Pancreas (tissue), 10 donors: ENCODE data around the gene DDX5. TPM values are rescaled to one million over a fixed set of nuclear protein-coding genes. Genes with fewer than 3 reads are reported as not detected.

Experiments used
- ATAC-seq, 4 donors: fragments of 200-7000 bp; cut with Tn5 transposase; one replicate each; pipeline versions ENCODE4 v1.8.0 to v1.9.1; 2020; ENCODE audit warnings: mild to moderate bottlenecking in 4 of 4, moderate library complexity in 4 of 4
- DNase-seq, 6 donors: peaks; one replicate each; pipeline ENCODE4 v3.0.0-alpha.2; 2020
- FAIRE-seq: peaks from 2 replicates; lab custom pipeline; 2012; peaks lifted over from hg19 to GRCh38; lab: Jason Lieb, UNC
- H3K27ac ChIP-seq, 4 donors: fragments of 200-600 bp; sonication (generic); 1 replicate in 3 of 4; 2 replicates in 1 of 4; pipeline versions ENCODE4 v1.5.0 to v1.8.0; 2020
- H3K27me3 ChIP-seq, 4 donors: fragments of 200-600 bp; one replicate each; pipeline ENCODE4 v1.8.0; 2021
- H3K36me3 ChIP-seq, 3 donors: fragments of 200-600 bp; sonication (generic) in 1 of 3; one replicate each; pipeline versions ENCODE4 v1.5.0 to v1.8.0; 2020 to 2021
- H3K4me1 ChIP-seq, 3 donors: fragments of 200-600 bp; one replicate each; pipeline ENCODE4 v1.8.0; 2021
- H3K4me3 ChIP-seq, 4 donors: fragments of 200-600 bp; sonication (generic) in 2 of 4; one replicate each; pipeline versions ENCODE4 v1.5.0 to v1.8.0; 2020 to 2021
- H3K9me3 ChIP-seq, 4 donors: fragments of 200-600 bp; one replicate each; pipeline ENCODE4 v1.8.0; 2021
- CTCF ChIP-seq, 4 donors: fragments of 200-600 bp; sonication (generic) in 3 of 4; IDR thresholded peaks; one replicate each; pipeline versions ENCODE4 v1.5.0 to v1.8.0; 2021; ENCODE audit warnings: antibody characterized with exemption in 4 of 4
- WGBS, 2 donors: extraction: QIAGEN DNeasy Blood & Tissue Kit; methylation state at CpG; one replicate each; pipeline ENCODE4 v1.1.7; 2013; 5-methylcytosine and 5-hydroxymethylcytosine counted together
- intact Hi-C, 3 donors: fragments of 100-400 bp; cut with DNase I; formaldehyde crosslinking; loops; one replicate each; pipeline versions ENCODE4 v1.11.1 to v1.14.2; 2022
- polyA plus RNA-seq, 2 donors: library from polyadenylated mRNA; stranded (reverse); fragments of 200-250 nt; gene quantifications; one replicate each; pipeline ENCODE4 v1.2.3, GENCODE V29; 2013
- total RNA-seq, 6 donors: library from RNA; stranded (reverse); fragmentation: NEBNext Ultra II Directional in 4 of 6; extraction: Animal tissue kit (Norgen Biotek cat#: 25700) in 4 of 6; gene quantifications; one replicate each; pipeline versions ENCODE4 v1.2.1 to v1.2.4, GENCODE V29; 2021 to 2023
- donor health status: healthy with polysubstance abuse.
- donor health status: DM: no; HTN: no; CAD: no; lungs with moderate emphysema.
- donor health status: DM: no; HTN: no; CAD: no.
- donor health status: control.
- donor health status: control.
- donor health status: Bipolar disorder and iron deficiency.
- donor health status: DM: yes; HTN: yes; CAD: no.
- donor health status: DM: no; HTN: no; CAD: no.
- donor health status: DM: no; HTN: no; CAD: no.
- donor health status: DM: yes; HTN: yes; CAD: no.

The DDX5 gene
- total and polyA plus RNA-seq, 8 donors = 145 to 398 (median 229) TPM

GRCh38 chr17:64536913-64537312, 30.8 kb upstream of the DDX5 start:
- no peaks in the 10 kb centered on the region for H3K27me3 ChIP-seq
- peaks cover 0 to 48% (median 26%) of the 10 kb centered on the region in 3 donors for H3K36me3 ChIP-seq
- intact Hi-C loops = no loop called here
- no peak overlapping the region for H3K27ac ChIP-seq
- 84 to 89% methylated on average over 2 of the region's 2 CpGs for WGBS, 2 donors
- no peaks in the 10 kb centered on the region for H3K9me3 ChIP-seq
- no peak for DNase-seq
- FAIRE-seq = no peak
- ATAC-seq = no peak
- TF ChIP-seq CTCF (IDR thresholded peaks at IDR 0.05) = no peak
- no peaks in the 10 kb centered on the region for H3K4me1 ChIP-seq
- no peak overlapping the region for H3K4me3 ChIP-seq

- no peak for TF ChIP-seq CTCF (IDR thresholded peaks at IDR 0.05)
- no peak for FAIRE-seq
- intact Hi-C loops = no loop called here
Observed at GRCh38 chr17:64535357-64535756, 29.3 kb upstream of the DDX5 start.

GRCh38 chr17:64534187-64534586, 28.1 kb upstream of the DDX5 start:
- Histone ChIP-seq H3K9me3 (no peaks in the 10 kb centered on the region), H3K4me3 (no peak overlapping the region), H3K36me3 (peaks cover 7 to 70% (median 41%) of the 10 kb centered on the region in 3 donors), H3K4me1 (peaks cover 0 to 6% (median 0%) of the 10 kb centered on the region in 3 donors), H3K27ac (no peak overlapping the region), H3K27me3 (no peaks in the 10 kb centered on the region)
- WGBS, 2 donors = 88 to 92% methylated on average over 3 of the region's 3 CpGs
- FAIRE-seq = no peak
- ATAC-seq = peak in 3 of 4 donors; percentile 23 to 43 (median 27)
- intact Hi-C loops = no loop called here
- DNase-seq = no peak
- TF ChIP-seq CTCF (IDR thresholded peaks at IDR 0.05) = no peak

More at GRCh38 chr17:64535357-64535756, 29.3 kb upstream of the DDX5 start:
- Histone ChIP-seq H3K4me1 (peaks cover 0 to 6% (median 0%) of the 10 kb centered on the region in 3 donors), H3K9me3 (no peaks in the 10 kb centered on the region), H3K27me3 (no peaks in the 10 kb centered on the region), H3K36me3 (peaks cover 0 to 58% (median 33%) of the 10 kb centered on the region in 3 donors), H3K4me3 (no peak overlapping the region), H3K27ac (no peak overlapping the region)
- DNase-seq (no peak), ATAC-seq (no peak)
- 80 to 82% methylated on average over 6 of the region's 6 CpGs for WGBS, 2 donors

- peaks cover 8 to 72% (median 46%) of the 10 kb centered on the region in 3 donors for H3K36me3 ChIP-seq
- ATAC-seq = no peak
- H3K27ac ChIP-seq = no peak overlapping the region
- 89% methylated on average over 2 of the region's 2 CpGs for WGBS, 2 donors
- DNase-seq = no peak
- intact Hi-C loops = no loop called here
- TF ChIP-seq CTCF (IDR thresholded peaks at IDR 0.05) = no peak
- no peak for FAIRE-seq
- H3K9me3 ChIP-seq = no peaks in the 10 kb centered on the region
- no peak overlapping the region for H3K4me3 ChIP-seq
- peaks cover 0 to 6% (median 0%) of the 10 kb centered on the region in 3 donors for H3K4me1 ChIP-seq
- H3K27me3 ChIP-seq = no peaks in the 10 kb centered on the region
Observed at GRCh38 chr17:64533784-64534183, 27.7 kb upstream of the DDX5 start.

GRCh38 chr17:64532409-64532808, 26.3 kb upstream of the DDX5 start:
- no peak for TF ChIP-seq CTCF (IDR thresholded peaks at IDR 0.05)
- ATAC-seq (no peak), FAIRE-seq (no peak), DNase-seq (no peak)
- Histone ChIP-seq H3K4me3 (no peak overlapping the region), H3K4me1 (peaks cover 0 to 6% (median 0%) of the 10 kb centered on the region in 3 donors), H3K9me3 (no peaks in the 10 kb centered on the region), H3K27me3 (no peaks in the 10 kb centered on the region), H3K27ac (no peak overlapping the region), H3K36me3 (peaks cover 10 to 65% (median 41%) of the 10 kb centered on the region in 3 donors)
- intact Hi-C loops = no loop called here
- WGBS, 2 donors = 86 to 93% methylated on average over 5 of the region's 5 CpGs
